ENCODE data around the gene KRT13.

GRCh38 chr17:41544935-41545334, 39.5 kb upstream of the KRT13 start:
- TF ChIP-seq EZH2 (IDR thresholded peaks at IDR 0.05; ENCODE audit: low read length, unreplicated experiment): no peak
- no peak for TF ChIP-seq CTCF (conservative IDR thresholded peaks at IDR 0.05; ENCODE audit: low read depth, low read length)

All from PC-3 (cell line).